ENCODE data around the gene PYGO2.

The PYGO2 gene

DNA sequence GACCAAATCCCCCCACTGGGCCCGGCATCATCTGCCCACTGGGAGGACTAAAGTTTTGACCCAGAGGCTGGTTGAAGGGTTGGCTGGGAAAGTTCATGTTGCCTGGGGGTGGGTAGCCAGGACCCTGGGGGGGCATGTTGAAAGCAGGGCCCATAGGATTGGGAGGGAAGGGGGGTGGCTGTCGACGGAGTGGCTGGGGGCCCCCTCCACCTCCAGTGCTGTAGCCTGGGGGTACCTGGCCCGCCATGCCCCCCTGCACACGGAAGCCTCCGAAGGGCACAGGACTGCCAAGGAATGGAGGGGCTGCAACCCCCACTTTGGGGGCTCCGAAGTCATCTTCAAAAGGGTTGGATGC lies 2.2 kb downstream of the PYGO2 start:
- DNase-seq = no peak

DNA sequence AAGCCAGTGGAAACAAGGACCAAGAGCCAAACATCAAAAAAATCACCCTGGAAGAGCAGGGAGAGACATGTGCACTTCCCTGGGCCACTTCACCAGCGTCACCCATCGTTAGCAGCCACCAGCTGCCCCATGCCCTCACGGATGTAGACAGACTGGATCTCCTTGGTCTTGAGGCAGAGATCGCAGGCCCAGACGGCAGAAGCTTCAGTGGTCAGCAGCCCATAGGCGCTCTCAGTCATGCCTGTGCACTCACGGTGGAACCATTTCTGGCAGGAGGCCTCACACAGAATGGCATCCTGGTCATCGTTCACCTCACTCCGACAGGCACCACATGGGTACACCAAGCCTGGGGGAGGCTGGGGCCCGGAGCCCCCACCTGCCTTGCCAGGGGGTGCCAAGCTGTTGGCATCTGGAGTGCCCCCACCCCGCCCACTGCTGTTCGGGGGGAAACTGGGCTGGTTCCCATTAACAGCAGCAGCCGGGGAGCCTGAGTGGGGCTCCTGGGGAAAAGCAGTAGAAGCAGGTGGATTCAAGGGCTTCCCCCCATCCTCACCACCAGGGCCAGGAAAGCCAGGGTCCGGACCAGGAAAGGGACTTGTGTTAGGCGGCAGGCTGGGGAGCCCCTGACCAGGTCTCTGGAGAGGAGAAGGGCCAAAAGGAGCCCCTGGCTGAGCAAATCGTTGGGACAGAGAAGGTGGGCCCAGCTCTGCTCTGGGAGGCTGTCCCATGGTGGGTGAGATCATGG lies 2.7 kb downstream of the PYGO2 start:
- DNase-seq = no peak

DNA sequence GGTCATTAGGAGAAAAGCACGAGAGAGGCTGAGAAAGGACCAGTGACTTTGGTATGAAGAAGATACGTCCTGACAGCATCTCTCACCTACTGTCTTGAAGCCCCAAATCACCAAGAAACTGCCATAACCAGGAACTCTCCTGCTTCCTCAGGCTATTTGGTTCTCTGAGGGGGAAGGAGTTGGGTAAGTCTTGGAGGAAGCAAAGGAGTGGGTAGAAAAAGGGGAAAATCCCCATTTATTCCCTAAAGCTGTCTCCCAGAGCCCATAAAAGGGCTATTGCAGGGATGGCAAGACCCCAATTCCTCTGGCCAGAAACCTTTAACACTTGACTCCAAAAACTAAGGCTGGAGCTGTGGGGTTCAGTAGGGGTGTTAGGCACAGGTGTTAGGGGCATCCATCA lies 3.5 kb downstream of the PYGO2 start:
- DNase-seq = no peak

DNA sequence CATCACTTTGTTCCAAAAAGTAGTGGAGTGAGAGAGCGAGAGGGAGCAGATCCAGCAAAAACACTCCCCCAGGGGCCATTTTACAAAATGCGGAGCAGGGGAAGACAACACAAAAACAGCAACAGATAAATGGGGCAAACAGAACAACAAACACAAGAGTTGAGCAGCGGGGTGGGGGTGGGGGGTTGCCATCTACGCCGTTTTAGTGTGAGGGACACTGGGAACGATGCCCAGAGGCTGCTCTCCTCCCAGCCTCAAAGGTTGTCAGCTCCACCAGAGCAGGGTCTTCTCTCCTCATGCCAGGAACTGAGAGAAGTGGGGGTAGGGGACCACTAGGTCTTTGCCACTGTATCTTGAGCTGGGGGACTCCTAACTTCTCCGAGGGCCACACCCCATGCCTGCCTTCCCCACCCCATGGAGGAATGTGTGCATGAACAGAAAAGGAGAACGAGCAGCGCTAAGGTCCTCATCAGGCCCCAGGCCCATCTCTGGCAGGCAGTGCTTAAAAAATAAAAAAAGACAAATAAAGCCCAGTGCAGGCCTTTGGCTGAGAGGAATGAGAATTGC lies 4.4 kb downstream of the PYGO2 start:
- no peak for DNase-seq

DNA sequence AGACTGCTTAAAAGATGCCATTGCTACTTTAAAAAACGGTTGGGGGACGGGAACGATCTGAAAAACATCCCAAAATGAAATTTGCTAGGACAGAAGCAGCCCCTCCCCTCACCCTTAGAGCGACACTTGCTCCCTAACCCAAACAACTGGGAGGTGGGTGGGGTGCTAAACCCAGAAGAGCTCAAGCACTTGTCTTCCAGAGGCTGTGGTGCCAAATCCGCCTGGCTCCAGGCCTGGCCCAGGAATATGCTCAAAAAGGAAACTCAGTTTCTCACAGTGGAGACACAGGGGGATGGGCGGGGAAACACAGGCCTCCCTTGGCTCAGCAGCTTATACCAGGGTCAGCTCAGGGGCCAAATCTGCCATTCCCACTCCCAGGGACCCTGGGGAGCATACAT lies 5.0 kb downstream of the PYGO2 start:
- DNase-seq = no peak

DNA sequence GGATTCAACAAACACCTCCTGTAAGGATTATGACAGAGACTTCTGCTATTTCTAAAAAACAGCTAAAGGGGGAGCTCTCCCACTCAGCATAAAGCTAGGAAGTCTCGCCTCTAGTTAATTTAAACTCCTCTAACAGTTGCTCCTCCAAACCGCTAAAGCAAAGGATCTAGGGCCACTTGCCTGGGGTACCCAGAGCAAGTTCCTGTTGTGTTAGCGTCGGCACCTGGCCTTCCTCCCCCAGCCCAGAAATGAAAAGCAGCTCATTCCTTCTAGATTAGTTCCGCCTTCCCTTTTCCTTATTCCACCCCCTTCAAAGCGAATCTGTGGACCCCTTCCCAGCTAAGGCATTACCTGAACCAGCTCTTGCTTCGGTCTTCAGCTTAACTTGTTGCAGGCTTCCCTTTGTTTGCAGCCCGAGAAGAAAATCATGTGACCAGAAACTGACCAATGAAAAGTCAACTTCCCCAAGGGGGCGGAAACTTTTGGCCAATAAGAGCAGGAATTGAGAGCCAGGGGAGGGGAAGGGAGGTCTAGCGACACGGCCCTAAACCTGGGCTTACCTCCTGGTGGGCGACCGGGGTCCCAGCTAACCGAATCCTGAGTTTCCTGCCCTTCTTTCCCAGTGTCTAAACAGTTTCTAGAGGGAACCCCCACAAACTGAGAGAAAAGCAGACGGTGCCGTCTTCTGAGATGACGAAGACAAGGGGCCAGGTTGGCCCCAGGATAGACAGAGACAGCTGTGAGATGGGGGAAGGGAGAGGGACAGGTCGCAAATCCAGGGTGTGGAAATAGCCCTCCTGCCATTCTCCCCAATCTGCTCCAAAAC lies 5.7 kb downstream of the PYGO2 start, which contains the start of gene PBXIP1:
Gene PBXIP1, minus strand, starts transcription at position 382 of the 826 bp plus-strand sequence. CDS start 2,378 bp downstream, outside the sequence.
- DNase-seq = peak; percentile 91

DNA sequence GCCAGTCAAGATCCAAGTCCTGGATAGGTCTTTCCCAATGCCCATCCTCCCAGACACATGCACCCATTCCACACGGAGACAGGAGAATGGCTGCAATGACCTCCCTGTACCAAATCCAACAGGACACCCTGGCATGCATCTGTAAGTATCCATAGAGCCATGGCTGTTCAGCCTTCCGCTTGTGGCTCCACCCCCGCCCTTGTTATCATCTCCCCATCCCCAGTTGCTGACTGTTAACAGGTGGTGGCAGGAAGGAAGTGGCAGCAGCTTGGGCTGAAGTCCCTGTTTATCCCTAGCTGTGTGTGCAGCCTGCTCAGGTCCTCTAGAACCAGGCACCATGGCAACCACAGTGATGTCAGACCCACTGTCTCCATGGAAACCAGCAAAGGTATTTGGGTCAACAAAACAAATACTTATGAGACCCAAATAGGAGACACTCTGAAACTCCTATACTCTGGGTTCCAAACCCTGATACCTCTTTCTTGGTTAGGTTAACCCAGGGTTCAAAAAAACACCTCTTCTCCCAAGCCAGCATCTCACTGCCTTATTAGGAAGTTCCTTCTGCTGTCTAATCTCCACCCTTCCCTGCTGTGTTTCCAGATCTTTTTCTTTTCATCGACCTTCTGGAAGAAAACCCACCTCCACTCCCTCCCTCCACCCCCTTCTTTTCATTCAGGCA lies 6.4 kb downstream of the PYGO2 start:
- peak; percentile 95 for DNase-seq

DNA sequence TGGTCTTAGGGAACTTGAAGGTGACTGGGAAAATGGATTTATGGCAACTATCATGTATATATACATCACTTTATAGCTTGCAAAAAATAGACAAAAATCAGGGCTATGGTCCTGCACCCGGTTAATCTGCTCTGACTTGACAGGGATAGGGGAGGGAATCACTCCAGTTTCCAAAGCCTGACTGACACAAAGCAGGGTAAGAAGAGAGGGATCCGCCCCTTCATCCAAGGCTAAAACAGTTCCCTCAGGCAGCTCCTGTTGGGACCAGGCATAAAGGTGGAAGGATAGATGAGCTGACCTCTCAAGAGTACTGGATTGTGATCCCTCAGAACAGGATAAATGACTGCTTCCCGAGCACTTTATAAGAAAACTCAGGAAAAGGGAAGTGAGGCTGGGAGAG lies 7.0 kb downstream of the PYGO2 start:
- DNase-seq = no peak

DNA sequence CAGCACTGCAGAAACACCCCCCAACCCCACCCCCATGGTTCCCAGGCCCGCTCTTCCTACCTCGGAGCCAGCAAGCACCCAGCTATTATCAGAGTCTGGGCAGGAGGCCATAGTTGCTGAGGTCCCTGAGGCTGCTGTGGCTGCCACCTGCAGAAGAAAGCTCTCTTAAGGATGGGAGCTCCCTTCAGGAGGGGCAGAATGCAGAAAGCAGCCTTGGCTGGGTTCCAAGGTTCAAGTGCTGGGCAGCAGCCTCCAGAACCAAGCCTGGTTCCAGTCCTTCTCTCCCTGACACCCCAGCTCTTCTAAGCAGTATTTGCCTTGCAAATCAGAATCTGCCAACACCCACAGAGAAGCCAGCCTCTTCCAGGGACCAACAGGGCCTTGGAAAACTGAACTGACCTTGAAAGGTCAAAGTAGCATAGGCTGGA lies 8.0 kb downstream of the PYGO2 start:
- DNase-seq = no peak

DNA sequence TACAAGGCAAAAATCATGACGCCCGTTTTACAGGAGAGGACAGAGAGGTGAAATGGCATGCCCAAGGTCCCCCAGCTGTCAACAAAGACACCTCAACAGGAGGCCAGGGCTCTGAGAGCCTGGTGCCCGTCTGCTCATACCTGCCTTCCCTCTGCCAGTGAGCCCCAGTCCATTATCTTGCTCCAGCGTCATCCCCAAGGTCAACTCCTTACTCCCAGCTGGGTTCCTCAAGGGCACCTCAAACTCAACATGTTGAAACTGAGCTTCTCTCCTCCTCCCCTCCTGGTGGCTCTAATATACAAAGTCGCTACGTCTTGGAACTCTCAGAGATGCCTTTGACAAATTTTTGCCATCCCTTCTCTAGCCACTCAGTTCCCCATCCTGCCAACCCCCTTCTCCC lies 8.9 kb downstream of the PYGO2 start:
- no peak for DNase-seq

DNA sequence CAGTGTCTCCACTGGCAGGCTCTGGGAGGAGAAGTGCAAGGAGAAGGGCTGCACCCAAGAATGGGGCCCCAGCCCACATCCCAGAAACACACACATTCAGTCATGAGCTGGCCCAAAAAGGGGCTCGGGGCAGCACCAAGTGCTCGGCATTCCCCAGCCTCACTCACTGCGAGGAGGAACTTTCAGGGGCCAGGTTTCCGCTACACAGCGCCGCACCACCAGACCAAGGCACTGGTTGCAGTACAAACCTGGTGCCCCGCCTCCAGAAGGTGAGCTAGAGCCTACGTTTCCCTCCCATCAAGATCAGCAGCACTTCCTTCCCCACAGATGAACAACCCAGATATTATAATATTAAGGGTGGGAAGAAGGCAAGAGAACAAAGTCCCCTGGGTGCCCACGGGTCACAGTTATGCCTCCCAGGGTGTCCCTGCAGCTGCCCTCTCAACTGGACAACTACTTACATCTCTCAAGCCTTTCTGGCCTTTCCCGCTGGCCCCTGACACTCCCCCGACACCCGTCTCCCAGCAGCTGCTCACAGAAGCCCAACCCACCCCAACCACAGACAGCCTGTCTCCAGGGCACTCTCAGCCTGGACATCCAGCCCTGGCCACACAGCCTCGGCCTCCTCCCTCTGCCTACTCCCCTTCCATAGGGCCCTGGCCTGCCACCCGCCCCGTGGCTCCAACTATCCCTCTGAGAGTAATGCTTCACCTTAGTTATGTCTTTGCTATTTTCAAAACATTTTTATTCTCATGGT lies 9.5 kb downstream of the PYGO2 start:
- DNase-seq = peak; percentile 89

DNA sequence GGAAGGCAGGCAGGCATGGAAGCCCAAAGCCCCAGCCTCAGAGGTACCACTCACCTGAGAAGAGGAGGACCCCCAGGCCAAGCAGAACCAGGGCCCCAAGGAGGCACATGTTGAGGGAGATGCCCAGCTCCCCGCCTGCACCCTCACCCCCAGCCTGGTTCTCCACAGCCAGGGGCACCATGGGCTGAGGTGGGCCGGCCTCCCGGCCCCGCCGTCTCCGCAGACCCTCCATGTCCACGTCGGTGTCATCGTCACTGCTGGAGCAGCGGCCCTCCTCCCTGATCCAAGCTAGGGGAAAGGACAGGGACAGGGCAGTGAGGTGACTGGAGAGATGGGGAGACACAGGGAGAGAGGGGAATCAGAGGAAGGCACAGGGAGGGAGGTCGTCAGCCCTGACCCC lies 13.5 kb downstream of the PYGO2 start:
- no peak for DNase-seq

DNA sequence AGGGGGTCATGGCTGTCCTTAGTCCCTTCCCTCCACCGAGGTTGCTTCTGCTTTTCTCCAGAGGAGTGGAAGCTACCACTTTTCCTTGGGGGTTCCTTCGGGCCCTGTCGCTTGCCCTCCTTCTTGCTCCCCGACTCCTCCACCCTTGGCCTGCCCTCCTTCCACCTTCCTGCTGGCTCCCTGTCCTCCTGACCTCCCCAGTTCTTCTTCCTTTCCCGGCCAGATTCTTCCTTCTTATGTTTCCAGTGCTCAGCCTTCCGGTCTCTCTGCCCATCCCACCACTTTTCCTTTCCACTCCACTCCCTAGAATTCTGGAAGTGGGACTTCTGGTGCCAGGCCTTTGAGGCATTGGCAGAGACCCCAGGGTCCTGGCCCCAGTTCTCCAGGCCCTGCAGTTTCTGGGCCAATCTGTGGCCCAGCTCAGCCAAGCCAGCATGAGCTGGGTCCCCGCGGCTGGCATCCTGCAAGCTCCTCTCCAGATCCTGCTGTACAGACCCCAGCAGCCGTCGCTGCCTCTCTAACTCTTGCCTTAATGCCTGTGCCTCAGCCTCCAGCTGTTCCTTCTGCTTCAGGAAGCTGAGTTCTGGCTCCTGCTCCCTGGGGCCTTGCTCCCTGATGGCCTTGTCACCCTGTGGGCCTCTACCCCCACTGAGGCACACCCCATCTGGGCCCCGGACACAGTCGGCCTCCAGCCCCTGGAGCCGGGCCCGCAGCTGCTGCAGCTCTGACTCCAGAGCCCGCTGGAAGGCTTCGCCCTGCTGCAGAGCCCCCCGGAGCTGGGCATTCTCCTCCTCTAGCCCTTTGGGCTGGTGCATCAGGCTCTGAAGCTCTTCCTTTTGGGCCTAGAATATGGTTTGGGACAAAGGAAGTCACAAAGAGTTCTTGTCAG lies 15.4 kb downstream of the PYGO2 start:
- DNase-seq = no peak

DNA sequence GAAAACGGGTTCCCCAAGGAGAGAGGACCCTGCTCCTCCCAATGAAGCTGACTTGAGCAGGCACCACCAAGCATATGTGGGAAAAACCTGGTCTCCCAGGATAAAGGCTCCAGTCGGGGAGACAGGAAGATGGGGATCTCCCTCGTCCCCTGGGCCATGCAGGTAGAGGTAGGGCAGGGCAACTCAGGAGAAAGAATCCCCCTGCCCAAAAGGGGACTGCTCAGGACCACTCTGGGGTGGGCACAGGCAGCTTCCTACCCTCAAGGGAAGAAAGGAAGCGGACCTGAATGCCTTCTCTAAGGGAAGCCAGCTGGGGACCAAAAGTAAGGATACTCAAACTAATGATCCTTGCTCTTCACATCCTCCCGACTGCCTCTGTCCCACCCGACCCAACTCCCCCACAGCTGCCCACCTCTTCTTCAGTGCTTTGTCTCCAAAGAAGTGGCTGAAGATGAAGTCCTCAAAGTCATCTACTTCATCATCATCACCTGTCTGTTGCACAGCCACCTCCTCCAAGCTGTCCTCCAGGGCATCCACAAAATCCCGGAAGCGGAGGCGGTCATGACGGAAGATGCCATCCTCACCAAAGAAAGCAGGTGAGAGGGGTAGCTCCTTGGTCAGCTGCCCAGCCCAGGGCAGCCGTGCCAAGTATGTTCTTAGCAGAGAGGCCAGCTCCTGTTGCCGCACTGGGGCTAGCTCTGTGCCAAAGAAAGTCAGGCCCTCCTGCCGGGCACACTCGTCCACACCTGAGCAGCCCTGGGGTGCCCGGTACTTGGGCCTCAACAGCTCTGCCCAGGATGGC lies 16.2 kb downstream of the PYGO2 start:
- DNase-seq = no peak

DNA sequence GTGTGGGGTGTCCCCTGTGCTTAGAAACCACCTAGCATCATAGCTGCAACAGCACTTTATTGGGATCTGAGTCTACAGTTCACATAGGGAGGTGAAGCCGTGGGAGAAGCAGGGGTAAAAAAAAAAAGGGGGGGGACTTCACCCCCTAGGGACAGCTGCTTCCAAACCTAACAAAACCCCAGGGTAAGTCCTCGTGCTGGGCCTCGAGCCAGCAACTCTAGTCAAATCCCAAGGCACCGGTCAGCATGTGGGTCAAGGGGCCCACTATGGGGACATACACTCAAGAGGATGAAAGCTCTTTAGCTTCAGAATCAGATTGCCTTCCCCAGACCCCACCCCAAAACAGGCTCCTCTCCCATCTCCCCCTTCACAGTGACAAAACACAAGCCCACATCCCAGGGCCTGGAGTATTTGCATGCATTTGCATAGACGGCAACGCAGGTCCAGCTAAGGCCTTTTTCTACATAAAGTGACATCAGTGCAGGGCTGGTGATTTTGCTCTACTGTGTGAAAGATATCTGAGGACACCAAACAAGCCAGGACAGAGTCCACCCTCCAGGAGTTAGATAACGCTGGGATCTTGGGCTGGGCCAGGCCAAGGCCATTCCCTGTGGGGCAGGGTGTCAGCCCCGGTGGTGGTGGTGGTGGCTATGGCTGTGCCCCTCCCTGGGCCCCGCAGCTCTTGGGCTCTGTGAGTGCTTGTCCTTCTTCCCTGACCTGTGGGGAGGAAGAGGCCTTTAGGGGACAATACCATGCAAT lies 17.0 kb downstream of the PYGO2 start:
- no peak for DNase-seq

DNA sequence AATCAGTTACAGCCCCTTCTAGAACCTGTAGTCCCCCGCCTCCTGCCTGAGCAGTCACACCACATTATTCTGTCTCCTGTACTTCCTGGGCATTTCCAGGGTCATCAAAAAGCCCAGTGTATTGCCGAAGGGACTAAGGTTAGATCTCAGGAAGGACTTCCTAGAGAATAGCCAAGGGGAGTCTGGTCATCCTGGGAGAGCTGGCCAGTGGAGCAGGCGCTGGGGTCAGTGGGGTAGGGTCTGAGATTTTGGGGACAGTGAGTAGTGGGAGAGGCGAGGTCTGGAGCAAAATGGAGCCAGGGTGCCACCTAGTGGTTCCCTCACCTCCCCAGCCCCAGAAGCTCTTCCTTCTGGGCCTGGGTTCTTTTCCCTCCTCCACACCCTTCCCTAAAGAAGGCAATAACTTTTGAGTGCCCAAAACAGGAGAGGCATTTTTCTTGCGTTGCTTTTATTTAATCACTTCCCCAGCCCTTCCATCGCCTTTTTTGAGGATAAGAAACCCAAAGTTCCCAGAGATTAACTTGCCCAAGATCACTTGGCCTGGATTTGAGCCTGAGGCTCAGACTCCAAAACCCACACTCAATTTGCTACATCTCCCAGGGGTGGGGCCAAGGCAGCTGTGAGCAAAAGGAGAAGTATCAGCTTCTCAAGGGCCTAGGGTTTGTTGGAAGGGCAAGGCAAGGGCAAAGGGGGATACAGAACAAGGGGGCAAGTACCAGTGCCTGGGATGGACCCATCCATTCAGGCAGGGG lies 17.8 kb downstream of the PYGO2 start:
- peak; percentile 78 for DNase-seq

DNA sequence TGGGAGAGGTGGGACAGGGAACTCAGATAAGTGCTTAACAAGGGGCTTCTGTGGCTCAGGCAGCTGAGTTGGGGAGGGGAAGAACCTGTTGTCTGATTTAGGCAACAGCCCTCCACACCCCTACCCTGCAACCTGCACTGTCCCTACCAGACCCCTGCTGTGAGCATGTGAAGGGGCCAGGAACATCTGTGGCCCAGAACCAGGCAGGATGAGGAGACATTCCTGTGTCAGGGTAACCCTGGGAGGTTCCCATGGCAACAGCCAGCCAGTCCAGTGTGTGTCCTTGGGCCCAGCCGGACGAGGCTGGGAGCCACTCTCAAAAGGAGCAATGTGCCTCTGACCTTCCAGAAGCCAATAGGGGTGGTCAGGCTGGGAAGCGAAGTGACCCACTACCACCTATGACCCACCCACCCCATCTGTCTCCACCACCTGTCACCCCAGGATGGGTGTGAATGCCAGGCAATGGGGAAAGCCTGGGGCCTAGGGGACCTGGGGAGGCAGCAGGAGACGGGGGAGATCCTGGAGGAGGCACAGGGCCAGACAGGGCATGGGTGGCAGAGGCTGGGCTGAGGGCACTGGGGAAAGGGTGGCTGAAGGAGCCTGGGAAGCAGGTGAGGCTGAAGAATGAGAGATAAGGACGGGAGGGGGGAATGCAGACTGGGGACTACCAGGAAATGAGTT lies 20.1 kb downstream of the PYGO2 start:
- DNase-seq = no peak

DNA sequence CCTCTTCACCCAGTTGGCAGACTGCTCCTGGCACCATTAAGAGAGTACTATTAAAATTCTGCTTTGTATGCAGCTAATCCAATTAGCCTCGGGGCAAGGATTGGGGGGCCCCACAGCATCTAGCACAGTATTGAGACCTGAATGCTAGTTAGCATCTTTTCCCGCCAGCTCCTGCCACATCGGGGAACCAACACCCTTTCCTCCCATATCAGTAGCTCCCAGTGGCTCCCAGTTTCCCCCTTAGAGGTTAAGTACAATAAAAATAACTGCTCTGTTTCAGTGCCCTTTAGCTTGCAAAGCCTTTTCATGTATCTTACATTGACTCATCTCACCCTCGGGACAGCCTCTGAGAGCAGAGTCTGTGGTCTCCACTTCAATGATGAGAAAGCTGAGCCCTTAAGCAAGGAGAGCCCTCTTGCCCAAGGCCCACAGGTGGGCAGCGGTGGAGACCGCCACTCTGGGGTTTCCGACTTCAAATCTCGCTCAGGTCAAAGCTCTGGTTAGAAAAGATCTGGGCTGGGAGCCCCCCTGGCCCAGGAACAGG lies 20.9 kb downstream of the PYGO2 start:
- DNase-seq = no peak

All from activated effector memory CD4-positive, alpha-beta T cell treated with anti-CD3 and anti-CD28 coated beads, Interleukin-2, amount 50 U/mL, for 16 hours (primary cell).